H1 (cell line): ENCODE measurements around the gene PPFIBP2. TPM values are rescaled to one million over a fixed set of nuclear protein-coding genes. Genes with fewer than 3 reads are reported as not detected.

Experiments
- CTCF ChIA-PET: fragments of 300-600 bp; sonication (Branson Sonifier 250); formaldehyde crosslinking; loops from one replicate; lab custom pipeline; 2021; ENCODE audit not compliant: partially characterized antibody; lab: Charles Lee
- POLR2A ChIA-PET: fragments of 300-600 bp; sonication (Branson Sonifier 250); formaldehyde crosslinking; loops from one replicate; lab custom pipeline; 2021; ENCODE audit warnings: inconsistent platforms; ENCODE audit not compliant: partially characterized antibody; lab: Charles Lee
- DNase-seq, 2 experiments: peaks; one replicate each; pipeline versions ENCODE4 v3.0.0 to v3.0.0-alpha.2; 2010 to 2022; ENCODE audit warnings: low spot score in 2 of 2, low read depth in 1 of 2, mixed read lengths in 1 of 2
- FAIRE-seq: peaks from 2 replicates; lab custom pipeline; 2011; peaks lifted over from hg19 to GRCh38; lab: Jason Lieb, UNC
- H2AFZ ChIP-seq: 2 replicates; pipeline ENCODE4 v1.8.1; 2012; ENCODE audit warnings: low read length, inconsistent platforms
- H2AK5ac ChIP-seq: 2 replicates; pipeline ENCODE4 v1.6.1; 2013; ENCODE audit warnings: low read depth, low read length
- H2BK120ac ChIP-seq: replicated peaks from 2 replicates; pipeline ENCODE3; 2013; ENCODE audit warnings: low read depth, low read length, inconsistent platforms
- H2BK12ac ChIP-seq: 2 replicates; pipeline ENCODE4 v1.6.1; 2013; ENCODE audit warnings: low read depth, low read length
- H2BK15ac ChIP-seq: 2 replicates; pipeline ENCODE4 v1.6.1; 2013; ENCODE audit warnings: low read length
- H2BK20ac ChIP-seq: 2 replicates; pipeline ENCODE4 v1.6.1; 2013; ENCODE audit warnings: low read length
- H2BK5ac ChIP-seq: 2 replicates; pipeline ENCODE4 v1.6.1; 2013; ENCODE audit warnings: low read depth, low read length
- H3K14ac ChIP-seq: 2 replicates; pipeline ENCODE4 v1.6.1; 2013; ENCODE audit warnings: inconsistent platforms; ENCODE audit not compliant: insufficient read length
- H3K18ac ChIP-seq: 2 replicates; pipeline ENCODE4 v1.6.1; 2013; ENCODE audit warnings: low read length; ENCODE audit errors: extremely low read depth
- H3K23ac ChIP-seq: 2 replicates; pipeline ENCODE4 v1.6.1; 2013; ENCODE audit warnings: inconsistent platforms; ENCODE audit not compliant: insufficient read length
- H3K23me2 ChIP-seq: 2 replicates; pipeline ENCODE4 v1.6.1; 2013; ENCODE audit warnings: low read depth, low read length
- H3K27ac ChIP-seq: 2 replicates; pipeline ENCODE4 v1.6.1; 2011; ENCODE audit warnings: low read depth, low read length, inconsistent platforms
- H3K27me3 ChIP-seq, 4 experiments: replicated peaks in 1 of 4; 1 replicate in 1 of 4; 2 replicates in 3 of 4; pipeline versions ENCODE4 v1.6.1 to v1.8.1; 2011 to 2013; ENCODE audit warnings: low read length in 3 of 4, mild to moderate bottlenecking in 3 of 4, inconsistent platforms in 2 of 4, mixed read lengths in 2 of 4, moderate library complexity in 1 of 4; ENCODE audit not compliant: control insufficient read depth in 3 of 4, insufficient read depth in 3 of 4; ENCODE audit errors: extremely low read depth in 1 of 4
- H3K36me3 ChIP-seq, 4 experiments: 2 replicates each; pipeline versions ENCODE4 v1.6.1 to v1.8.1; 2011 to 2013; ENCODE audit warnings: mild to moderate bottlenecking in 4 of 4, low read length in 3 of 4, moderate library complexity in 2 of 4, control low read depth in 1 of 4, inconsistent platforms in 1 of 4; ENCODE audit not compliant: insufficient read depth in 4 of 4, control insufficient read depth in 2 of 4
- H3K4ac ChIP-seq: replicated peaks from 2 replicates; pipeline ENCODE3; 2013; ENCODE audit warnings: low read length, low read depth, mixed read lengths, inconsistent platforms; ENCODE audit not compliant: insufficient read length
- H3K4me1 ChIP-seq, 4 experiments: replicated peaks in 1 of 4; 1 replicate in 1 of 4; 2 replicates in 3 of 4; pipeline versions ENCODE4 v1.6.1 to v1.8.1; 2011 to 2013; ENCODE audit warnings: low read length in 3 of 4, inconsistent platforms in 2 of 4, mixed read lengths in 1 of 4; ENCODE audit not compliant: insufficient read depth in 4 of 4, control insufficient read depth in 3 of 4
- H3K4me2 ChIP-seq, 2 experiments: 2 replicates each; pipeline versions ENCODE4 v1.6.1 to v1.8.1; 2011 to 2013; ENCODE audit warnings: low read depth in 2 of 2, low read length in 2 of 2, control low read depth in 1 of 2, inconsistent platforms in 1 of 2, mild to moderate bottlenecking in 1 of 2; ENCODE audit not compliant: insufficient read depth in 1 of 2
- H3K4me3 ChIP-seq, 4 experiments: fragments of 200-600, 300-600 bp in 1 of 4; sonication (generic), shearing (Covaris generic), sonication (Bioruptor Twin) in 1 of 4; 2 replicates each; pipeline versions ENCODE4 v1.5.1 to v1.8.1; 2011 to 2016; ENCODE audit warnings: low read length in 4 of 4, low read depth in 3 of 4, control low read depth in 2 of 4, inconsistent platforms in 2 of 4, mild to moderate bottlenecking in 2 of 4, mixed read lengths in 1 of 4, moderate library complexity in 1 of 4; ENCODE audit not compliant: insufficient read depth in 2 of 4; ENCODE audit errors: extremely low read depth in 1 of 4
- H3K56ac ChIP-seq: replicated peaks from 2 replicates; pipeline ENCODE3; 2013; ENCODE audit warnings: low read depth, mild to moderate bottlenecking, mixed read lengths, low read length, inconsistent platforms; ENCODE audit not compliant: insufficient read length
- H3K79me1 ChIP-seq: 2 replicates; pipeline ENCODE4 v1.6.1; 2013; ENCODE audit warnings: low read depth, low read length, control low read depth
- H3K79me2 ChIP-seq, 2 experiments: 2 replicates each; pipeline versions ENCODE4 v1.6.1 to v1.8.1; 2012 to 2013; ENCODE audit warnings: low read length in 2 of 2, mild to moderate bottlenecking in 2 of 2, inconsistent platforms in 1 of 2; ENCODE audit not compliant: insufficient read depth in 2 of 2, control insufficient read depth in 1 of 2
- H3K9ac ChIP-seq, 4 experiments: replicated peaks in 1 of 4; 1 replicate in 1 of 4; 2 replicates in 3 of 4; pipeline versions ENCODE4 v1.6.1 to v1.8.1; 2011 to 2013; ENCODE audit warnings: low read depth in 3 of 4, low read length in 3 of 4, control low read depth in 2 of 4, mild to moderate bottlenecking in 2 of 4, moderate library complexity in 2 of 4, inconsistent platforms in 1 of 4; ENCODE audit errors: extremely low read depth in 1 of 4
- H3K9me3 ChIP-seq, 2 experiments: 2 replicates each; pipeline versions ENCODE4 v1.6.1 to v1.8.1; 2012 to 2013; ENCODE audit warnings: mild to moderate bottlenecking in 2 of 2, moderate library complexity in 2 of 2, control low read depth in 1 of 2, inconsistent platforms in 1 of 2, low read depth in 1 of 2, low read length in 1 of 2, mixed read lengths in 1 of 2; ENCODE audit not compliant: insufficient read depth in 2 of 2
- H4K20me1 ChIP-seq, 2 experiments: replicated peaks in 1 of 2; 2 replicates each; pipeline versions ENCODE3 to v1.8.1; 2011 to 2013; ENCODE audit warnings: inconsistent platforms in 2 of 2, low read length in 2 of 2, mild to moderate bottlenecking in 1 of 2; ENCODE audit not compliant: insufficient read depth in 2 of 2, control insufficient read depth in 1 of 2
- H4K5ac ChIP-seq: 2 replicates; pipeline ENCODE4 v1.6.1; 2013; ENCODE audit warnings: low read length, low read depth, mixed read lengths, inconsistent platforms; ENCODE audit not compliant: insufficient read length
- H4K8ac ChIP-seq: 2 replicates; pipeline ENCODE4 v1.8.0; 2013; ENCODE audit warnings: mild to moderate bottlenecking, moderate library complexity, low read length, inconsistent platforms; ENCODE audit not compliant: insufficient read depth; ENCODE audit errors: extremely low read depth
- H4K91ac ChIP-seq: replicated peaks from 2 replicates; pipeline ENCODE3; 2013; ENCODE audit warnings: low read length, mixed read lengths, inconsistent platforms; ENCODE audit not compliant: insufficient read length
- CTBP2 ChIP-seq: IDR thresholded peaks from 2 replicates; pipeline ENCODE4 v1.7.0; 2011; ENCODE audit warnings: borderline replicate concordance, mild to moderate bottlenecking, moderate library complexity, mixed read lengths, low read length; ENCODE audit not compliant: insufficient read depth, insufficient read length
- KDM4A ChIP-seq: IDR thresholded peaks from one replicate; pipeline ENCODE4 v1.7.1; 2012; ENCODE audit warnings: low read depth, mild to moderate bottlenecking, moderate library complexity, low read length, inconsistent platforms; ENCODE audit not compliant: severe bottlenecking
- KDM5A ChIP-seq: fragments of 200-600 bp; IDR thresholded peaks from 2 replicates; pipeline ENCODE4 v1.7.1; 2012; ENCODE audit warnings: mild to moderate bottlenecking, low read length, inconsistent platforms, mixed read lengths
- POLR2A ChIP-seq, 2 experiments: IDR thresholded peaks; 1 replicate in 1 of 2; 2 replicates in 1 of 2; pipeline ENCODE4 v1.6.1; 2011; ENCODE audit warnings: low read depth in 2 of 2, low read length in 2 of 2, mild to moderate bottlenecking in 2 of 2; ENCODE audit errors: control extremely low read depth in 1 of 2
- RBBP5 ChIP-seq: IDR thresholded peaks from 2 replicates; pipeline ENCODE4 v1.7.1; 2012; ENCODE audit warnings: low read depth, mild to moderate bottlenecking, inconsistent platforms, low read length, moderate library complexity, borderline replicate concordance
- RXRA ChIP-seq: IDR thresholded peaks from 2 replicates; pipeline ENCODE4 v1.6.1; 2011; ENCODE audit warnings: low read depth, mild to moderate bottlenecking, low read length, moderate library complexity; ENCODE audit not compliant: insufficient read depth
- SUZ12 ChIP-seq: fragments of 200-600 bp; sonication (generic); IDR thresholded peaks from 2 replicates; pipeline ENCODE4 v1.6.1; 2012; ENCODE audit warnings: mild to moderate bottlenecking, inconsistent platforms, low read length, moderate library complexity, mixed read lengths
- YY1 ChIP-seq: IDR thresholded peaks from 2 replicates; pipeline ENCODE4 v1.6.1; 2011; ENCODE audit warnings: low read depth, mild to moderate bottlenecking, low read length
- WGBS, 2 experiments: shearing (Covaris generic) in 1 of 2; methylation state at CpG; one replicate each; pipeline versions ENCODE4 v1.1.6 to v1.1.7; 2013 to 2015; ENCODE audit warnings: low lambda C conversion rate in 2 of 2, mixed read lengths in 2 of 2, inconsistent platforms in 1 of 2, low coverage in 1 of 2, missing lambda C conversion rate in 1 of 2; ENCODE audit not compliant: insufficient replicate concordance in 2 of 2, insufficient coverage in 1 of 2, insufficient read length in 1 of 2; ENCODE audit errors: extremely low coverage in 1 of 2, missing lambda C conversion rate in 1 of 2; 5-methylcytosine and 5-hydroxymethylcytosine counted together
- polyA plus RNA-seq, 7 experiments: library from polyadenylated mRNA; depleted of rRNA in 3 of 7; stranded (reverse) in 5 of 7; unstranded in 2 of 7; fragments of >200 nt in 5 of 7; fragments of 200-250 nt in 2 of 7; gene quantifications; 1 replicate in 5 of 7; 2 replicates in 1 of 7; 4 replicates in 1 of 7; pipeline versions ENCODE4 v1.2.1 to v1.2.3, GENCODE V29; 2011 to 2013; ENCODE audit warnings: missing spikeins in 2 of 7, mixed read lengths in 2 of 7
- total RNA-seq: library from RNA; stranded (reverse); fragmentation: NEBNext Ultra II Directional; extraction: Animal tissue kit (Norgen Biotek cat#: 25700); gene quantifications from 2 replicates; pipeline ENCODE4 v1.2.1, GENCODE V29; 2021
- TF ChIP-seq, protein P1 (sequence below): IDR thresholded peaks from 2 replicates; pipeline ENCODE4 v1.6.1; 2012; ENCODE audit warnings: inconsistent platforms

The PPFIBP2 gene
- total and polyA plus RNA-seq, 2 of the 8 experiments (the other 6 are each of a cell fraction or from before 2014, with no cell fraction given): 5.5 to 9.8 TPM

- 94% methylated on average over 4 of the region's 4 CpGs; no CpG with 5 or more reads in 1 of the 2 experiments for WGBS, 2 experiments
- no peaks in the 10 kb centered on the region for H3K9me3 ChIP-seq
- FAIRE-seq: no peak
These were observed 15.6 kb upstream of the PPFIBP2 start for GRCh38 chr11:7498193-7498592.

More at GRCh38 chr11:7498193-7498592, 15.6 kb upstream of the PPFIBP2 start:
- peaks cover 0 to 5% (median 2%) of the 10 kb centered on the region in 4 experiments; a peak in 2 of 7 replicates for H3K4me1 ChIP-seq
- no peak overlapping the region for H4K5ac ChIP-seq
- no peak overlapping the region for H3K9ac ChIP-seq
- no peak for DNase-seq
- H3K4ac ChIP-seq: no peak overlapping the region
- H3K18ac ChIP-seq: no peak overlapping the region
- H3K36me3 ChIP-seq: no peaks in the 10 kb centered on the region
- no peak overlapping the region for H3K23ac ChIP-seq
- no peaks in the 10 kb centered on the region for H3K79me2 ChIP-seq
- ChIA-PET POLR2A (no interaction called here), CTCF (interaction anchor here (1.0 kb wide), 1 partner anchor 14 kb away, joined by 3 read pairs; no protein-coding TSS in a partner anchor)
- no peak overlapping the region for H4K8ac ChIP-seq
- H2AFZ ChIP-seq: no peak overlapping the region
- no peak overlapping the region for H2BK20ac ChIP-seq
- H3K79me1 ChIP-seq: no peaks in the 10 kb centered on the region
- no peak overlapping the region for H3K56ac ChIP-seq
- no peak overlapping the region for H3K4me3 ChIP-seq
- H3K23me2 ChIP-seq: no peaks in the 10 kb centered on the region
- H2BK120ac ChIP-seq: no peak overlapping the region
- H3K4me2 ChIP-seq: no peak overlapping the region
- H3K27ac ChIP-seq: no peak overlapping the region
- H4K20me1 ChIP-seq: no peaks in the 10 kb centered on the region
- H3K27me3 ChIP-seq: peaks cover 0 to 1% (median 0%) of the 10 kb centered on the region in 4 experiments; a peak in 1 of 7 replicates
- H4K91ac ChIP-seq: no peak overlapping the region
- H3K14ac ChIP-seq: no peak overlapping the region
- H2BK15ac ChIP-seq: no peak overlapping the region
- no peak overlapping the region for H2BK12ac ChIP-seq
- no peak overlapping the region for H2BK5ac ChIP-seq
- no peak overlapping the region for H2AK5ac ChIP-seq
- no peak for TF ChIP-seq KDM5A
- TF ChIP-seq CTBP2: no peak
- TF ChIP-seq RBBP5: no peak
- no peak for TF ChIP-seq KDM4A
- TF ChIP-seq YY1: no peak
- TF ChIP-seq, protein P1, sequence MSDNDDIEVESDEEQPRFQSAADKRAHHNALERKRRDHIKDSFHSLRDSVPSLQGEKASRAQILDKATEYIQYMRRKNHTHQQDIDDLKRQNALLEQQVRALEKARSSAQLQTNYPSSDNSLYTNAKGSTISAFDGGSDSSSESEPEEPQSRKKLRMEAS: no peak
- no peak for TF ChIP-seq RXRA
- TF ChIP-seq POLR2A (IDR thresholded peaks at IDR 0.05; ENCODE audit: control extremely low read depth in 1 of 2, low read depth in 2 of 2, low read length in 2 of 2): no peak
- no peak for TF ChIP-seq SUZ12
- TF ChIP-seq, all 59 proteins: peak for 0
